Stimulated activated CD8-positive, alpha-beta memory T cell treated with anti-CD3 and anti-CD28 coated beads, Interleukin-15, amount 100 ng/mL, for 48 hours (primary cell): ENCODE measurements around the gene COG7.
"Not testable (repeated sequence)": the region's sequence is repeated elsewhere in the genome, so short reads cannot be mapped to it uniquely, and the experiment has no call there.

Experiments
- DNase-seq, 2 donors: peaks; one replicate each; pipeline ENCODE4 v3.0.0-alpha.2; 2020; ENCODE audit warnings: low read depth in 2 of 2

COG7 gene

DNA sequence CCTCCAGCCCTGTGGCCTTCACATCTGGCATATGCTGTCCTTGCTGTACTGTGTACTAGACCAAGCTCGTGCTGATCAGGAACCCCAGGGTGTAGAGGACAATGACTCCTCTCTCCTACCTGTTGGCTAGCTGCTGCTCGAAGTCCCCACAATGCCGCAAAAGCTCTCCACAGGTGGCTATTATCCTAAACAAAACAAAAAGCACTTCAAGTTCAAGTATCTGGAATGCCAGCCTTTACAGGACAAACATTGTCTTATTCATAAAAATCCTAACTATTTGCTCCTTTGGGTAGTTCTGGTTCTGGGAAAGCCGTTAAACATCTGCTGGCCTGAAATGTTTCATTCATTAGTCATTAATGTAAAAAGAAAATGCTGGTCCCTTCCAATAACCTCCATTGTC lies 42.8 kb downstream of the COG7 start:
- DNase-seq = no peak

DNA sequence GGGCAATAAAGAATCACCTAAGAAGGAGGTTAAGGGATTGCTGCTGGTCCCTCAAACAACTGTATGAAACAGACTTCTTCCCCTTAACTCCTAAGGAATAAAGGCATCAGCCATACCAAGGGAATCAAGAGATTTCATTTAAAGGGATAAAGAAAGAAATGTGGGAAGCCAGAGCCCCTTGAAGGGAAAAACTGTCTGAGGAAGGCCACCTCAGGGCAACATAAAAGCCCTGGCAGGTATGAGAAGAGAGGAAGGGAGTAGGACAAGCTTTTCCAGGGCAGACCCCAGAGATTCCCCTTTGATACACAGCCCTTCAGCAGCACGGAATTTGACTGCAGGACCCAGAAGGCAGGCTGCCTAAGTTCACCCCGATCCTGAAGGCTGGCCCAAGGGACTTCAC lies 43.5 kb downstream of the COG7 start:
- no peak for DNase-seq

DNA sequence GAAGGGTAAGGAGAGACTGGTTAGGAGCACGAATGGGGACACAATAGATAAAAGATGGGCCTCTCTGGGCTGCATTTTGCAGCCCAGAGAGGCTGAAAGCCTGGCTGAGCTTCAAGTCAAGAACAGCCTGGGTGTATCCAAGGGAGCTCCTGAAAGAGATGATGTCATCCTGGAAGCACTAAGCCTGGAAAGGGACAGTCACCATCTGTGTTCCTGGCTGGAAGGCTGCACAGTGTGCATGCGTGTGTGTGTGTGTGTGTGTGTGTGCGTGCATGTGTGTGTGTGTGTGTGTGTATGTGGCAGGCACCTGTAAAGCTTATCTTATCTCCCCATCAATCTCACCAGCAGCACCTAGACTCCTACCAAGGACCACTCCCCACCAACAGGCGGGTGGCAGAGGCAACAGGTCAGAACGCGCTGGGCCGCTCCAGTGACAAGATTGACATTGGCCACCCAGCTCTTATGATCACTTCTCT lies 44.1 kb downstream of the COG7 start:
- DNase-seq = no peak

DNA sequence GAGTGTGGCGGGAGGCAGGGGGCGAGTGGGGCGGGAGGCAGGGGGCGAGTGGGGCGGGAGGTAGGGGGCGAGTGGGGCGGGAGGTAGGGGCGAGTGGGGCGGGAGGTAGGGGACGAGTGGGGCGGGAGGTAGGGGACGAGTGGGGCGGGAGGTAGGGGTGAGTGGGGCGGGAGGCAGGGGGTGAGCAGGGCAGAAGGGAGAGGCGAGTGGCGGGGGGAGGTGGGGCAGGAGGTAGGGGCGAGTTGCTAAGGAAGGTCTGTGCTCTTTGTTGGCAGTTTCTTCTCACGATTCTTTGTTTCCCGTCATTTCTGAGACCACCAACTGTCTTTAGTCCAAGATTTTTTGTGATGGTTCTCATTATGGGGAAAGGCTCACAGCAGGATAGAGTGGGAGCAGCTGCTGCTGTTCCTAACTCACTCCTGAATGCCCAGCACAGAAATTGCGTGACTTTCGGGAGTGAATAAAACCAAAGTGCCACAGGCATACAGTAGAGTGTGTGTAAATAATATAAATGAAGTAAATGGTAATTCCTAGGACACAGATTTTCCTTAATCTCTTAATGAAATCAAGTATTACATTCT lies 44.7 kb downstream of the COG7 start:
- DNase-seq = no peak

DNA sequence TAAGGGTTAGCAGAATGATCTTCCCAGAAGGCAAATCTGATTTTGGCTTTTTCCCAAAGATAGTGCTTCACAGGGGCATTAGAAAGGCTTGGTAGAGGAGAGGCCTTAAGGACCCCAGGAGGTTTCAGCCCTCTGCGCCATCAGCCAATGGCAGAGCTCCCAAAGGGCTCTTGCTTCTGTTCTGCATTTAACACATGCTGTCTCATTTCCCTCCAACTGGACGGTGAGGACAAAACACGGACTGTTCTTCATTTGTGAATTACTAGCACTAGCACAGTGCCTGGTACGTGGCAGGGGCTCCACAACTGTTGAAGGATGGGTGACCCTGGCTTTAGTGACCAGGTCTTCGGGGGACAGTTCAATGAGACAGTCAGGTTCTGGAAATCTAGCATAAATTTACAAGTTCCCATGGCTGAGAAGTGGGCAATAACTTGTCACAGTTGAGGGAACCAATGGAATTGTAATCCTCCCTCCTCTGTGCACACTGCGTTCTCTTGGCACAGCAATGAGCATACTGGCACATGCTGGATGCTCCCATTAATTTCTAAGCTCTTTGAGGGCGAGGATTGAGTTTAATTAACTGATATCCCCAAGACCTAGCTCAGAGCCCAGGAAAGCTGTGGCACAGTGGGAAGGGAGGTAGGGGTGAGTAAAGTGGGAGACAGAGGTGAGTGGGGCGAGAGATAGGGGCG lies 45.4 kb downstream of the COG7 start:
- DNase-seq = no peak

DNA sequence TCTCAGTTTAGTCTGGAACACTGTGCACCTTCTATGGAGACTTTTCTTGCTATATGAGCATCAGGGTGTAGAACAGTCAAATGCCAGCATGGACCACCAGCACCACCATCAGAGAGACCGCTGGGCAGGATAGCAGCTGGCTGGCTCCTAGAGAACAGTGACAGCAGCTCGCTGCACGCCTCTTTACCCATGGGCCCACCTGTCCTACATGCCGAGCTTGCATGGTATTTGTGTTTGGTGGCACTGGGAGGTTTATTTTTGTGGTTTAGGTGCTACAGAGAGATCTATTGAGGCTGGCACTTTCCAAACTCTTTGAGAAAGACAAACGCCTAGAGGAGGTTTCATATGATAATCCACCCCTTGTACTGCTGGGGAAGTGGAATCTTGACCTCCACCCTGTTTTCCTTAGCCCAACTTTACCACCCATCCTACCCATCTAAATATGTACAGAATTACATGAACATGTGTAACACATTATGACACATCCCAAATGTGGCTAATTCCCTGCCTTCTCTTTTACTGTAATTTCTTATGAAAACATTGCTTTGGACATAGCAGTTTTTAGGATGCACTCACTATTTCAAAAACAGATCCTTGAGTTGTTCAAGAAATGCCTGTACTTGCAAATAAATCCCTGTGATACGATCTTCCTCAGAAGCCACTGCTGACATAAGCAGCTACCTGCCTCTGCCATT lies 46.3 kb downstream of the COG7 start:
- no peak for DNase-seq

DNA sequence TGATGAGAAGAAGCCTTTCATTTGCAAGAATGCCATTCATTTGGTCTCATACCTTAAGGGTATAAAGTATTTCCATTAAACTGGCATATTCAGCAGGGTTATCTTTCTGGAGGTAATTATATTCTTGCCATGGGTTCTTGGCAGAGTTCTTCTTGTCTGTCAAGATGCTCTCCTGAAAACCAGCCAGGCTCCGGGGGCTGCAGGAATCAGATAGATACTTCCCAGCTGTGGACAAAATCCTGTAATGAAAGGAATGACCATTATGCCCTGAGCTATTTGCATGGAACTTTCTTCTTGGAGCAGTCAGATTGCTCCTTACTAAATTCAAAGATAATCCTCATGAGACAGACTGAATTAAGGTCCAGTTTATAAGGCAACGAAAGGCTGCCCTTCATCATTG lies 47.0 kb downstream of the COG7 start:
- DNase-seq = no peak

DNA sequence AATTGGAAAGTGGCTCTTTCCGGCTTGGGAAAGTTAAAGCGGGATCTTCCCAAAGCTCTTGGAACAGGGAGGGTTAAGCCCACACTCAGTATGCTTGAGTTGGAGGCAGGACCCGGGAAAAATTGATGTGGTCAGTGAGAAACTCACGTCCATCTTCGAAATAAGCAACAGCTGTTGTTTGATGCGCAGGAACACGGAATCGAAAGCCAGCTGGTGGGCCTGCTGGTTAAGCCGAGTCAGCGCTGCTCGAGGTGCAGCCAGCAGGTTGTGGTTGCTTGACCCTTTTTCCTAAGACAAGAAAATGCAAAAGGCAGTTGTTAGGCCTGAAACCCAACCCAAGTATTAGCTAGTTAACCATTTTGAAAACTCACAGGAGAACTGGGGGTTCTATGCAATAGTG lies 49.4 kb downstream of the COG7 start:
- no peak for DNase-seq

DNA sequence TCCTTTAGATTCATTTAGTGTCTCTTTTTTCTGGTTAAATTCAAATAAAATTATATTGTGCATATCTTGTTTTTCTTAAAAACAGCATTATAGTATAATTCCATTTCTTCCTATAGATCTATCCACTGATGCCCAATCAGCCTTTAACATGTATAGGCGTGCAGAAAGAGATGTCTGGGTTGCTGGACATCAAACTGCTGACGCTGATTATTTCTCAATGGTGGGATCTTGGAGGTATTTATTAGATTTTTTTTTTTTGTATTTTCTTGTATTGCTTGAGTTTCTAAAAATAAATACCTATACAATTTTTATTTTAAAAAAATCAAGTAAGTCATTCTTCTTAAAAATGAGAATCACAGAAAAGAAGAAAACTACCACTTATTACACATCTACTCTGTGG lies 50.9 kb downstream of the COG7 start:
- DNase-seq = no peak

DNA sequence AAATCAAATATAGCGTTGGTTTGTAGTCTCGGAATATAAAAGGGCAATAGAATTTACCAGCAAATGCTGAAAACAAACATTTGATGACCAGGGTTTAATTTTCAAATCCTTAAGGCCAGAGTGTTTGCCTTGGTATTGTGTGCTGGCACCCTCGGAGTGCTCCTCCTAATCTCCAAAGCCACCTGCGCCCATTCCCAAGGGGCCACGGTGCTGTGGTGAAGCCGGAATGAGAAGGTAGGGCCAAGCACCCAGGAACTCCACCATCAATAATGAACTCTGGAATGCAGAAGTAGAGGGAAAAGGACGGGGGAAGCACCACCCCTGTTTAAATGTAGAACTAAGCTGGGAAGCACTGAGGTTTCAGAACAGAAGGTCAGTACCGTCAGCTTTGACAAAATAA lies 51.9 kb downstream of the COG7 start:
- DNase-seq = no peak

DNA sequence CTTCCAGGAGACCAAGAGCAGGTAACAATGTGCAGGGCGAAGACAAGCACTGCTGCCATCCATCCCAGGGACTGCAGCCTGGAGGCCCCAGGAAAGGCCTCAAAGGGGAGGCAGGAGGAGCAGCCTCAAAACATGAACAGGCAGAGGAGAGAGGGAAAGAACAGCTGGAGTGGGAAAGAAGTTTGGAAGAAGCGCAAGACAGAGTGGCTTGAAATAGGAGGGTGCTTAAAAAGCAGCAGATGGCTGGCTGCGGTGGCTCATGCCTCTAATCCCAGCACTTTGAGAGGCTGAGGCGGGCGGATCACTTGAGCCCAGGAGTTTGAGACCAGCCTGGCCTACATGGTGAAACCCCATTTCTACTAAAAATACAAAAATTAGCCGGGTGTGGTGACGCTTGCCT lies 52.5 kb downstream of the COG7 start:
- DNase-seq = not testable (repeated sequence)

DNA sequence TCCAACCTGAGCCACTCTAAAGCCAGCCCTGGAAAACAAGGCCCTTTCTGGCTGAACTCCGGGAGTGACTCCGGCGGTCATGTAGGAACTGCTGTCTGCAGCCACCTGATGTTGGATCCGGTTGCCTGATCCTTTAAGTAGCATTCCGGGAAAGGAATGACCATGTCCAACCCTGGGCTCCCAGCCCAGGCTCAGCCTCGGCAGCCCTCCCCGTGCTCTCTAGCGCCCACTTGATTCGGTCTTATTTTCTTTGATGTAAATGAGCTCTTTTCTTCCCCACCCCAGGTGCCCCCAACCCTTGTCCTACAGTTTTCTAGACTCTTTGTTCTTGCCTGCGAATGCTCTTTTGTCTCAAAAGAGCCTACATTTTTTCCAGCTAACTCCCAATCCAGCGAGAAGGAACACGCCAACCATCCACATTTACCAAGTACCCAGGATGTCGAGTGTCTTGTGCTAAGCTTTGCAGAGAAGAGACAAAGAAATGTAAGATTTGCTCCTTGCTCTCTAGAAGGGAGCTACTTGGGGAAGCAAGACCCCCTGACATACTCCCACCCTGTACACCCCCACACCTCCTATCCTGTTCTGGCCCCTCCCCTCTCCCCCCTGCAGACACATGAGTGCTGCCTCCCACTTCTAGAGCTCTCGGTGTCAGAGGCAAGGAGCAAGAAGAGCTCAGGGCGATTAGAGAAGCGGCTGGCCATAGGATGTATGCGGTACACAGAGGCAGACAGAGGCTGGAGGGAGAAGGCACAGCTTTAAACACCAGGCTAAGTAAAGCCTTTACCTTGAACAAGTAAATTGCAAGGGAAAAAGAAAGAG lies 53.8 kb downstream of the COG7 start:
- no peak for DNase-seq

DNA sequence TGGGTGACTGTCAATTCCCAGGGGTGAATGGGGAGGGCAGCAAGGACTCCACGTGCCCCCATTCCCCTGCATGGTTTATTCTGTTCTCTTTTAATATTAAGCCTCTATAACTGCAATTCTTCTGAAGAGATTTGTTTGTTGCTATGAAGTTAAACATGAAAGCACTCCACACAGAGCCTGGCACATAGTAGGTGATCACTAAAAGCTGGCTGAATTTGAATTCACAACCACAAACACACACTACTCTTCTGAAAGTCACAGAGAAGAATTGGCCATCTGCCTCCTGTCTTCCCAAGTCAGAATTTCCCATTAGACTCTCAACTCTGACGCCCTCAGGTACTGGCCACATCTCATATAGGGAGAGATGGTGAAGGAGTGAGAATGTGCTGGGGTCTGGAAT lies 55.5 kb downstream of the COG7 start:
- DNase-seq = no peak

DNA sequence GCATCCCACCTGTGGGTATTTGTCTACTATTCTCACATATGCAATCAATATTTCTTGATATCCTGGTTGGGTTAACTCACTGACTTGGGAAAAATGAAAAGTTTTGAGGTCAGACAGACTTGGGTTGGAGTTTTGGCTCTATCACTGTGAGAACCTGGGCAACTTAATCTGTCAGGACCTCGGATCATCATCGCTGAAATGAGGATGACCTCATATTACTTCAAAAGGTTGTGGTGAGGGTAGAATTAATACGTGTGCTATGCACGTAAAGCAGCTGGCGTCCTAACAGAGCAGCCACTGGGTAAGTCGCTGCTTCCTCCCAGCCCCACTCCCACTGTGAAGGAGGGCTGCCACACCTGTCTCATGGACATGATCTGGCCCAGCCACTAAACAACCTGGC lies 57.3 kb downstream of the COG7 start:
- DNase-seq = no peak

DNA sequence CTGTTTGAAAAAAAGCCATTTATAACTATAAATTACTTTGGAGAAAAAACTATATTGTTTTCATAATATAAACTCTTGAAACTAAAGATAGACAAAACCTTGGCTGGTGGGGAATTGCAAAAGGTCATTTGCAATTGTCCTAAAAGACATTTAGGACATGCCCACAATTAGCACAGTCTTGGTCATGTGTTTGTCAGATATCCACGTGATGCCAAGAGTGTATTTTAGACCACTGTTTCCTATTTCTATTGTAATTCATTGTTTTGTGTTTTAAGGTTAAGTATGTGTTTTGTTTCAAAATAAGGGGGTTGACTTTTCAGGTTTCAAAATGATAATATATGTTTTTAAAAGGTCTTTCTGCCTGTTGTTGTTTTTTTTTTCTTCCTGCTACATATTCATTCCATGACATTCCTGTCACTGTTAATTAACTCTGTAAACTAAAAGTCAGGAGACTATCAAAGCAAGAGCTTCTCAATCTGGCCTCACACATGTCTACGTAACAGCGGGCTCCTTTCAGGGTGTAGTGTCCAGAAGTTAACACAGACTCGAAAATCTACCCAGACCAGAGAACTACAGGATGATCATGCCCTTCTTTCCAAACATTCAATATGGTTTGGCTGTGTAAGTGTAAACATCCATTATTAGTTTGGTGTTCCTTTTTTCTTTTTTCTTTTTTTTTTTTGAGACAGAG lies 58.7 kb downstream of the COG7 start:
- no peak for DNase-seq

DNA sequence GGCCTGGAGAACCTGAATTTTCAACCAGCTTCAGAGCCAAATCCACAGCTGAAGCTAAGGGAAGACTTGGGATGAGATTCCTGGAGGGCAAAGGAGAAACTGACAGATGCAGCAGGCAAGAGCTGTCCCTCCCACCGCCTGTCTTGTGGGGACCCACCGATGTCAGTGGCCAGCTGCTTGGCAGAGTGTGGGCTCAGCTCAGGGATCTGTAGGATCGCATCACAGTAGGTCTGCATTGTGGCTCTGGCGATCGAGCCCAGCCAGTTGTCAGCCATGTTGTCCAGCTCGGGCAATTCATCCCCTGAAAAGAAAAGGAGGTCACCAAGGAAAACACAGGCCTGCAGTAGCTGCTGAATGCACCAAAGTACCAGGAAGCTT lies 60.8 kb downstream of the COG7 start:
- no peak for DNase-seq

DNA sequence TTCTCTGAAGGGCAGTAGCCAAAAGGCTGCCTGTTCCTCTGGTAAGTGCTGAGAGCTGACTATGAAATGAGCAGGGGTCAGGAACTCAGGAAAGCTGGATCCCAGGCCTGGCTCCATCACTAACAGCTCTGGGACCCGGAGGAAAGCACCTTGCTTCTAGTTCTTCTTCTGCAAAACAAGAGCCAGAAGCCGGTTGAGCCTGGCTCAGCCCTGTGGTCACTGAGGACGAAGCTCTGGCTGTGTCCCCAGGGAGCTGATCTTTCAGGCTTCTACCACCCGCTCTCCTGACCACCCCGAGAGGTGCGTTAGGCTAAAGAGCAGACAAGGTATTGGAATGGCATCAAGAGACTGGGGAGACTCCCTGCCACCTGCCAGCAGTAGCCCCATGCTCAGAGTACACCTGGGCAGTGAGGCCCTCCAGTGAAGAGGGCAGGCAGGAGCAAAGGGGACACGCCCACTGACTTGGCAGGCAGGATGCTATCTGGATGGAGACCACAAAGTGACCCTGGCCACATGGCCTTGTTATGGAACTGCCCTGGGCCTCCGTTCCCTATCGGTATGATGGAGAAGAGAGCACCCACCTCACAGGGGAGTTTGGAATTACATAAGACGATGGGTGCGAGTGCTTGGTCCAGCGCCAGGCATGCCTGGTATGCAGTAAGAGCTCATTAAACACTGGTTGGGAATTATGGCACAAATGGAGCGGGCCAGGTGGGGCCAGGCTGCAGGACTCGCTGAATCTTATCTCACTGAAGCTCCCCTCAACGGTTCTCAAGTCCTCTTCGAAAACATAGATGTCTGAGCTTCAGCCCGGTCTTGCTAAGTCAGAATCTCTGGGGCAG lies 61.4 kb downstream of the COG7 start:
- no peak for DNase-seq

DNA sequence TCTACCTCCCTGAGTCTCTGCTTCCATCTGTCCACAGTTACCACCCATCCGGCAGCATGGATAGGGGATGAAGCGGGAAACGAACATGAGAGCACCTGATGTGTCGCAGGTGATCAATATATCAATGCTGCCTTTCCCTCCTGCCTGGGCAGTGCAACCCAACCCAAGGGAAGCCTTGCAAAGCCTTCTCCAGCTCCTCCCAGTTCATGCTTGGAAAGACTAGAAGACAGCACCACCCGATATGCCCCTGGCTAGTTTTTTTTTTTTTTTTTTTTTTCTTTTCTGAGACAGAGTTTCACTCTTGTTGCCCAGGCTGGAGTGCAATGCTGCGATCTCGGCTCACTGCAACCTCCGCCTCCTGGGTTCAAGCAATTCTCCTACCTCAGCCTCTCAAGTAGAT lies 63.1 kb downstream of the COG7 start:
- not testable (repeated sequence) for DNase-seq

DNA sequence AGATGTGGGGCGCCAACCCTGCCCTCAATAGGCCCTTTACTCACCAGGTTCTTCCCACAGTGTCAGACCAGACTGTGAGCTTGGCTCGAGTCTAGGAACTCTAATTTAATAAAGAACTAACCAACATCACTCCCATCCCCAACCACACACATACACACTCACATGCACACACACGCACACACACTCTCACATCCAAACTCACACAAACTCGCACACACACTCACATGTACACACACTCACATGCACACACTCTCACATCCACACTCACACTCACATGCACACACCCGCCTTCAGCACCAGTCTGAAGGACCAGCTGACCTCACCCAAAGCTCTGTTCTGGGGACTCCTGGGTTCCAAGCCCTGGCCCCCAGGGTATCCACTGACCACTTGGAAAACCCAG lies 63.8 kb downstream of the COG7 start:
- DNase-seq = no peak

DNA sequence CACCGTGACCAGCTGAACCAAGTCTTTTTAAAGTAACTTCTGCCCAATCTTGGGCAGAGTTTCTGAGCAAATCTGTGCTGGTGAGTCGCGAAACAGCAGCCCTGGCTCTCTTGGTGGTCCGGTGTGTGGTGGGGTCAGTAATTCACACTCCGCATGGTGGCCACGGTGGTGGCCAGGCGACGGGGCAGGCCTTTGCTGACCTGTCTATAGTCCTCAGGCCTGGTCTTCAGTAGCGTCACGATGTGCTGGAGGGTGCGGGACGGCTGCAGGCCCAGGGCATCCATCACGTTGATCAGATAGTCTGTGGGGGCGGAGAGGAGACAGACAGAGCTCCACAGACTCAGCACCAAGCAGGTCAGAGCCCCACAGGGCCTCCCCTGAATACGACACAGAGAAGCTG lies 64.2 kb downstream of the COG7 start:
- no peak for DNase-seq

DNA sequence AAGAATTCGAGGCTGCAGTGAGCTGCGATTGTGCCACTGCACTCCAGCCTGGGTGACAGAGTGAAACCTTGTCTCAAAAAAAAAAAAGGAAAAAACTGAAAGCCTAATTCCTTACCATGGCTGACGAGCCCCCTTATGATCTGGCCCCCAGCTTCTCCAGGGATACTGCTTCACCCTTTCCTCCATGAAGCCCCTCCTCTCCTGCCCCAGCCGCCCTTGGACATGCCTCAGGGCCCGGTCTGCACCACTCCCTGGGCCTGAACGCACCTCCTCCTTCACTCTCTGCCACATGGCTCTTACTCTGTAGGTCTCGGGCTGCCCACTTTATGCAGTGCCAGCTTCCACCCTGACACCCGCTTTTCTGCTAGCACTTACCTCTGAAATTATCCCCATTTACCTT lies 65.3 kb downstream of the COG7 start:
- no peak for DNase-seq
